ENCODE data around the gene ANKRD42. TPM values are rescaled to one million over a fixed set of nuclear protein-coding genes. Genes with fewer than 3 reads are reported as not detected.

ANKRD42 gene
- total and polyA plus RNA-seq, 7 donors: 4.2 to 12.2 (median 9.6) TPM

- H3K9me3 ChIP-seq: no peaks in the 10 kb centered on the region
- DNase-seq: no peak
- no peaks in the 10 kb centered on the region for H3K27me3 ChIP-seq
- 95 to 97% methylated on average over 2 of the region's 2 CpGs for WGBS, 2 donors
- no peak overlapping the region for H3K4me3 ChIP-seq
- TF ChIP-seq POLR2AphosphoS5 (IDR thresholded peaks at IDR 0.05) (no peak), EP300 (IDR thresholded peaks at IDR 0.05) (no peak), CTCF (IDR thresholded peaks at IDR 0.05) (no peak), POLR2A (IDR thresholded peaks at IDR 0.05) (no peak)
- no peaks in the 10 kb centered on the region for H3K4me1 ChIP-seq
- no peak overlapping the region for H3K27ac ChIP-seq
- peaks cover 0 to 4% (median 0%) of the 10 kb centered on the region in 4 donors for H3K36me3 ChIP-seq
- intact Hi-C loops (cut with DNase I): no loop called here
Observed at GRCh38 chr11:83252266-83252665, 58.8 kb downstream of the ANKRD42 start.

DNA sequence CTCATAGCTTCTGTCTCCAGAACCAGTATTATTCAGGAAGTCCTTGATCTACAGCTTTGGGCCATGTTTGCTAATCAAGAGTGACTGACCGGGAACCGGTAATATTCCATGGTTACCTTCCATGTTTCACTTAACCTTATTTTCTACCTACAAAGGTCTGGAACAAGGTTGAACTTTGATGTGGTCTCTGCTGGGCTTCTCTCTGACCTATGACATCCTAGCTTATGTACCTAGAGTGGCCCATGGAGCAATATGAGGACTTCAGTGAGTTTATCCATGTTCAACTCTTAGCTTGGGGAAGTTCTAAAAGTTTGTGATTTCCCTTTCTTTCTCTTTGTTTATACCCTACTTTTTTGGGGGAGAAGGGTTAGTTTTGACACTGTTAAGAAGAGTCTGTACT is 59.4 kb downstream of the ANKRD42 start:
- intact Hi-C loops (cut with DNase I): no loop called here
- H3K9me3 ChIP-seq: no peaks in the 10 kb centered on the region
- no peak overlapping the region for H3K27ac ChIP-seq
- 97 to 98% methylated on average over 2 of the region's 2 CpGs for WGBS, 2 donors
- DNase-seq: no peak
- TF ChIP-seq POLR2AphosphoS5 (IDR thresholded peaks at IDR 0.05): no peak
- TF ChIP-seq CTCF (IDR thresholded peaks at IDR 0.05): no peak
- TF ChIP-seq EP300 (IDR thresholded peaks at IDR 0.05): no peak
- TF ChIP-seq POLR2A (IDR thresholded peaks at IDR 0.05): no peak
- no peaks in the 10 kb centered on the region for H3K4me1 ChIP-seq
- H3K4me3 ChIP-seq: no peak overlapping the region
- H3K36me3 ChIP-seq: peaks cover 0 to 11% (median 0%) of the 10 kb centered on the region in 4 donors
- H3K27me3 ChIP-seq: no peaks in the 10 kb centered on the region

DNA sequence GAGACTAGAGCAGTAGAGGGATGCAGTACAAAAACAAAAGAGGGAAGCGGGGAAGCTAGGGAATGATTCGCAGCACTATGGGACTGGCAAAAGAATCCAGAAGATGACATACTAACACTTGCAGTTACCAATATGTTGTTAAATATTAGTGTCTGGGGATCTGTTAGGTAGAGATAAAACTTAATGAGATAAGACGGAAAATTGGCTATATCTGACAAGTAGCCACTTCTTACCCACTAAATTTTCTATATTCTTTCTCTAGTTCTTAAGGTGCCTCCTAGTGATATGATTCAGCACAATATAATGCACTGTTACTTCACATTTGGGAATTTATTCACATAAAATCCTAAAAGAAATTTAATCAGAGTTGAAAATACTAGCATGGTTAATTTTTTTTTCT is 61.9 kb downstream of the ANKRD42 start:
- peaks cover 0 to 35% (median 7%) of the 10 kb centered on the region in 4 donors for H3K36me3 ChIP-seq
- H3K27me3 ChIP-seq: no peaks in the 10 kb centered on the region
- intact Hi-C loops (cut with DNase I): no loop called here
- no peaks in the 10 kb centered on the region for H3K4me1 ChIP-seq
- no peak overlapping the region for H3K27ac ChIP-seq
- no peak for DNase-seq
- TF ChIP-seq CTCF (IDR thresholded peaks at IDR 0.05): no peak
- no peak for TF ChIP-seq EP300 (IDR thresholded peaks at IDR 0.05)
- TF ChIP-seq POLR2A (IDR thresholded peaks at IDR 0.05): no peak
- no peak for TF ChIP-seq POLR2AphosphoS5 (IDR thresholded peaks at IDR 0.05)
- H3K4me3 ChIP-seq: no peak overlapping the region
- H3K9me3 ChIP-seq: no peaks in the 10 kb centered on the region
- WGBS, 2 donors: 95 to 97% methylated on average over 3 of the region's 3 CpGs

DNA sequence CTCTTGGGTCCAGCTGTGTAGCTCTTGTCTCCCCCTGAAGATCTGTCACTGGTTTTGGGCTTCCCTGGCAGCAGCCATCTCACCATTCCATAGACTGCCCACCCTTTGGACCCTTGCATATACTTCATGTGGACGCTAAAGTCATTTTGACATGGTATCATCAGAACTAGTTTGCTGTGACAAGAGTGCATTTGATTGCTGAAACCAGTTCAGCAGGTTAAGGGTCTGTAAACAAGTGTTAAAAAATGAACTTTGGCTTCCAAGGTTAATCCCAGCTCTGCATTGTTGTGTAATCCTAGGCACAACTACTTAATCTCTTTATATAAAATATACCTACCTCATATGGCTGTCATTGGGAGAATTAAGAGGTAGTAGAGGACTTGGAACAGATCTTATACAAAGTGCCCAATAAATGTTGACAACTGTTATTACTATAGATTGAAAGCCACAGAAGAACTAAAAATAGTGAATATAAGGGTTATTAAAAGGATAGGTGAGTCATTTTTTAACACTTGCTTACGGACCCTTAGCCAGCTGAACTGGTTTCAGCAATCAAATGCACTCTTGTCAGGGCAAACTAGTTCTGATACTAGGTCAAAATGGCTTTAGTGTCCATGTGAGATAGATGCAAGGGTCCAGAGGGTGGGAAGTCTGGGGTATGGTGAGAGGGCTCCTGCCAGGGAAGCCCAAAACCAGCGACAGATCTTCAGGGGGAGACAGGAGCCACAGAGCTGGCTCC is 63.3 kb downstream of the ANKRD42 start:
- no peak overlapping the region for H3K4me3 ChIP-seq
- H3K4me1 ChIP-seq: no peaks in the 10 kb centered on the region
- intact Hi-C loops (cut with DNase I): no loop called here
- no peaks in the 10 kb centered on the region for H3K9me3 ChIP-seq
- H3K27me3 ChIP-seq: no peaks in the 10 kb centered on the region
- WGBS, 2 donors: 43 to 53% methylated on average over 3 of the region's 3 CpGs
- no peak overlapping the region for H3K27ac ChIP-seq
- peaks cover 0 to 49% (median 10%) of the 10 kb centered on the region in 4 donors for H3K36me3 ChIP-seq
- TF ChIP-seq POLR2A (IDR thresholded peaks at IDR 0.05) (no peak), CTCF (IDR thresholded peaks at IDR 0.05) (no peak), EP300 (IDR thresholded peaks at IDR 0.05) (no peak), POLR2AphosphoS5 (IDR thresholded peaks at IDR 0.05) (no peak)
- DNase-seq: no peak

All from sigmoid colon (tissue), 7 donors.